K562 (cell line): ENCODE results near the gene EP300.

Source experiments
- CHD2 ChIP-seq: IDR thresholded peaks from 2 replicates; pipeline ENCODE4 v1.6.1; 2011; ENCODE audit warnings: low read depth, low read length
- CTCF ChIP-seq, 3 experiments: IDR thresholded peaks in 2 of 3; conservative IDR thresholded peaks in 1 of 3; 2 replicates each; pipeline ENCODE4 v1.5.1; 2011 to 2012; ENCODE audit warnings: low read length in 3 of 3, mild to moderate bottlenecking in 3 of 3, control low read depth in 2 of 3, improper control_type of control experiment in 1 of 3, inconsistent platforms in 1 of 3, low read depth in 1 of 3, mixed read lengths in 1 of 3, moderate library complexity in 1 of 3; ENCODE audit not compliant: insufficient read depth in 2 of 3
- ELK1 ChIP-seq: sonication (generic); formaldehyde crosslinking; IDR thresholded peaks from 2 replicates; pipeline ENCODE4 v1.8.1; 2022; ENCODE audit warnings: missing genetic modification reagents
- EZH2 ChIP-seq: IDR thresholded peaks from 2 replicates; pipeline ENCODE4 v1.6.1; 2012; ENCODE audit warnings: low read depth, mild to moderate bottlenecking, inconsistent platforms, low read length, borderline replicate concordance
- FOXJ2 ChIP-seq: fragments of 200-800 bp; sonication (Bioruptor generic); IDR thresholded peaks from 2 replicates; pipeline ENCODE4 v1.6.1; 2016; ENCODE audit warnings: missing genetic modification characterization, missing compliant biosample characterization
- HDAC6 ChIP-seq: IDR thresholded peaks from 2 replicates; pipeline ENCODE4 v1.6.1; 2012; ENCODE audit warnings: low read depth, mild to moderate bottlenecking, control low read depth, inconsistent platforms, low read length, moderate library complexity
- HDGF ChIP-seq: fragments of 450-650 bp; IDR thresholded peaks from 2 replicates; pipeline ENCODE4 v1.6.1; 2016
- SNRNP70 ChIP-seq: fragments of 200-400 bp; formaldehyde crosslinking; optimal IDR thresholded peaks from 2 replicates; pipeline ENCODE3; 2017; ENCODE audit warnings: low read depth, low read length
- SP1 ChIP-seq: sonication (generic); formaldehyde crosslinking; IDR thresholded peaks from 2 replicates; pipeline ENCODE4 v1.8.1; 2022; ENCODE audit warnings: mild to moderate bottlenecking, missing genetic modification reagents
- ZBTB33 ChIP-seq: sonication (generic); formaldehyde crosslinking; IDR thresholded peaks from 2 replicates; pipeline ENCODE4 v1.8.1; 2023; ENCODE audit warnings: mild to moderate bottlenecking, missing genetic modification reagents

GRCh38 chr22:41184679-41185078 is 92.3 kb downstream of the EP300 start:
- TF ChIP-seq CTCF (IDR thresholded peaks at IDR 0.05 in 2 of 3, conservative IDR thresholded peaks at IDR 0.05 in 1 of 3; ENCODE audit: insufficient read depth in 2 of 3, low read depth in 1 of 3, low read length in 3 of 3) = no peak
- no peak for TF ChIP-seq ELK1
- TF ChIP-seq HDGF = no peak
- no peak for TF ChIP-seq SNRNP70
- TF ChIP-seq HDAC6 = no peak
- no peak for TF ChIP-seq SP1 (CRISPR knock-in tag)
- no peak for TF ChIP-seq CHD2
- no peak for TF ChIP-seq FOXJ2
- no peak for TF ChIP-seq ZBTB33 (CRISPR knock-in tag)
- TF ChIP-seq EZH2 = no peak
